H1 (cell line): ENCODE data around the gene PPP1R2. TPM values are rescaled to one million over a fixed set of nuclear protein-coding genes. Genes with fewer than 3 reads are reported as not detected.

ENCODE experiments used
- CHD7 ChIP-seq: fragments of 300-600 bp; sonication (generic); IDR thresholded peaks from 2 replicates; pipeline ENCODE4 v1.7.1; 2012; ENCODE audit warnings: low read length, moderate library complexity, mild to moderate bottlenecking, inconsistent platforms; ENCODE audit not compliant: insufficient replicate concordance
- CREB1 ChIP-seq: IDR thresholded peaks from 2 replicates; pipeline ENCODE4 v1.6.1; 2012; ENCODE audit warnings: inconsistent platforms
- CTCF ChIP-seq, 3 experiments: IDR thresholded peaks; 1 replicate in 2 of 3; 2 replicates in 1 of 3; pipeline versions ENCODE4 v1.5.1 to v1.6.1; 2011; ENCODE audit warnings: low read length in 3 of 3, mild to moderate bottlenecking in 3 of 3, inconsistent platforms in 2 of 3, low read depth in 1 of 3, moderate library complexity in 1 of 3; ENCODE audit not compliant: insufficient read depth in 1 of 3; ENCODE audit errors: control extremely low read depth in 1 of 3
- SIX5 ChIP-seq: IDR thresholded peaks from 2 replicates; pipeline ENCODE4 v1.6.1; 2011; ENCODE audit warnings: mild to moderate bottlenecking, low read depth, low read length
- SP1 ChIP-seq: IDR thresholded peaks from 2 replicates; pipeline ENCODE4 v1.6.1; 2011; ENCODE audit warnings: low read depth, low read length
- polyA plus RNA-seq, 7 experiments: library from polyadenylated mRNA; depleted of rRNA in 3 of 7; stranded (reverse) in 5 of 7; unstranded in 2 of 7; fragments of >200 nt in 5 of 7; fragments of 200-250 nt in 2 of 7; gene quantifications; 1 replicate in 5 of 7; 2 replicates in 1 of 7; 4 replicates in 1 of 7; pipeline versions ENCODE4 v1.2.1 to v1.2.3, GENCODE V29; 2011 to 2013; ENCODE audit warnings: missing spikeins in 2 of 7, mixed read lengths in 2 of 7
- total RNA-seq: library from RNA; stranded (reverse); fragmentation: NEBNext Ultra II Directional; extraction: Animal tissue kit (Norgen Biotek cat#: 25700); gene quantifications from 2 replicates; pipeline ENCODE4 v1.2.1, GENCODE V29; 2021

The PPP1R2 gene
- total and polyA plus RNA-seq, 2 of the 8 experiments (the other 6 are each of a cell fraction or from before 2014, with no cell fraction given): 14.0 to 26.5 TPM

GRCh38 chr3:195544634-195545033 is 1.5 kb upstream of the PPP1R2 start (continued):
- TF ChIP-seq CTCF (IDR thresholded peaks at IDR 0.05; ENCODE audit: control extremely low read depth in 1 of 3, insufficient read depth in 1 of 3, low read depth in 1 of 3, low read length in 3 of 3): no peak
- TF ChIP-seq CREB1: no peak
- no peak for TF ChIP-seq SIX5
- no peak for TF ChIP-seq SP1
- no peak for TF ChIP-seq CHD7
- TF ChIP-seq, all 59 proteins: peak for 0
